GM18508 (cell line): Measurements from ENCODE around the gene SIAH1.
"Not testable (repeated sequence)": the region's sequence is repeated elsewhere in the genome, so short reads cannot be mapped to it uniquely, and the experiment has no call there.

ENCODE experiments used
- ATAC-seq: cut with Tn5 transposase; IDR thresholded peaks from one replicate; pipeline ENCODE4 v1.9.1; 2021; ENCODE audit warnings: moderate number of reproducible peaks; ENCODE audit not compliant: insufficient read depth, unreplicated experiment

Gene SIAH1

DNA sequence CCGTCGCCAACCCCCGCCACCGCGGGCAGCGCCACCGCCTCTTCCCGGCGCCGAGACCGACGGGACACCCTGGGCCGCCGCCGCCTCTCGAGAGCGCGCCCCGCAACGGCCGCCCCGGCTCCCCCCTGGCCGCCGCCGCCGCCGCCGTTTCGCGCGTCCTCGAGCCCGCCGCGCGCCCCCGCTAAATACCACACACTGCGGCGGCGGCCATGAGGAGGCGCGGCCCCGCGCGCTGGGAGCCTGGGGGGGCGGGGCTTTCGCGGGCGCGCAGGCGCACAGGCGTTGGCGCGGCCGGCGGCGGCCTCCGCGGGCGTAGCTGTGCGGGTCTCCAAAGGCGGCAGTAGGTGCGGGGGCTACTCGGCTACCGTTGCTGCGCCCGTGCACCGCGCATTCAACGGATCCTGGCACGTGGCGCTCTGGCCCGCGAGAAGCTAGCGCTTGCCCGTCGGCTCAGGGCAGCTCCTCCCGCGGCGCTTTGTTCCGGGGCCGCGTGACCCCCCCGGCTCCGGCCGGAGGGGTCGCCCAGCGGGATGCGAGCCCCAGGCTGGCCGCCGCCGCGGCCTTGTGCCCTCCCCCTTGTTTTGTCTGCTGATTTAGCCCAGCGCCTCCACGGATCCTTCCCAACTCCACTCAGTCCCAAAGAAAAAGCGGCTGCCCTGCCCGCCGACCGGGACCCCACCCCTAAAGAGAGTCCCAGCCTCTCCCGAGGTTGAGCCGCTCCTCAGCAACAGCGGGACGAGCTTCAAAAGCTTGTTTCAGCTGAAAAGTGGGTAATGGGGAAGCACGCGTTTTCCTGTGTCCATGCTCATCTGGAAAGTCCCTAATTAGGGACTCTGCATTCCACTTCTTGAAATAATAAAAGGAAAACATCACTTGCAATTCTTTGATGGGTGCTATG, at the start of gene SIAH1:
Gene SIAH1, minus strand, starts transcription at position 161 of the 898 bp plus-strand sequence. CDS start 22,985 bp downstream, outside the sequence.
- peak; percentile 32 for ATAC-seq

DNA sequence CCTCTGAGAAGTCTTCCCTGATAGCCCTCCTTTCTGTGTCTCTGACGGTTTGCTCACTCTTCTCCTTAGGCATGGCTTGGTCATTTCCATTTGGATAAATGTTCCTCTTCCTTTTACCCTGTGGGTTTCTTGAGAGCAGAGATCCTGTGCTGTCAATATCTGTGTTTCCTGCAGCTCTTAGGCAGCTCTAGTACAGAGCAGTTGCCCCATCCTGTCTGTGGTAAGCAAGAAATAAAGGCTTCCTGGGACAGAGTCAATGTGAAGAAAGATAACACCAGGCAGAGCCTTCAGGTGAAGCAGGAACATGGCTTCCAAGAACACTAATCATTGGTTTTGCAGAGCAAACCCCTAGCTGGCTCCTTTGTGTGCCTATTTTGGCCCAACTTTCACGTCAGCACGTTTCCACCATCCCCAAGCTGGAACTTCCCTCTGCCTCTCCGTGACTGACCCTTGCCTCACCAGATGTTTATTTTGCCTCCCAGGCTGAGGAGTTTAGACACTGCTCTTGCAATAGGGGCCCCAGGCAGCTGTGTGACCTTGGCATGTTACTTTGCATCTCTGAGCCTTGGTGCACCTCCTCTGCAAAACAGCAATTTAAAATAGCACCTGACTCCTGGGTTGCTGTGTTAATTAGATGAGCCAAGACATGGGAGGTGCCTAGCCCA, 49.6 kb upstream of the SIAH1 start:
- ATAC-seq = no peak

DNA sequence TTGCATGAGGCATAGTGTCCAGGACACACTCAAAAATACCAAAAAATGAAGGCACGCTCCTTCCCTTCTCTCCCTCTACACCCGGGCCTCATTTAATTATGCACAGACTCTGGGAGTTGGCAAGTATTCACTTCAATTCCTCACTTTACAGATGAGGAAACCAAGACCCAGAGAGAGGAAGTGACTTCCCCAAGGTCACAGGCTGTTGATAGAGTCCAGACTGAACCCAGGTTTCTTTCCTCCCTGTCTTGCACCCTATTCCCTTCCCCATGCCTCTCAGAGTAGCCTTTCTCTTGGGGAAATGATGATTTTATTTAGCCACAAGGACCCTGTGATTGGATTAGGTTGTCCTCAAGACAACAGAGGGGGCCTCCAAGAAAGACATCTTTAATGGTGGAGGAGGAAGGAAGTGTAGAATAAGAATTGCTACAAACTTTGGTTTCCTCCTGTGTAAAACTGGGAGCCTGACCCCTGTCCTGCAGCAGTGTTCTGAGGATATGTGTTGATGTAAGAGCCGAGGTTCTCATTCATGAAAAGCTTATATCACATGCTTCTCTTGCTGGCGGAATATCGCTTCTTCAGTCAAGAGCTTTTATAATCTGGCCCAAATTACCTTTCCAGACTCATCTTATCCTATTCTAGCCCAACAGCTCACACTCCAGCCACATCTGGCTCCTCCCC, 48.8 kb upstream of the SIAH1 start:
- no peak for ATAC-seq

DNA sequence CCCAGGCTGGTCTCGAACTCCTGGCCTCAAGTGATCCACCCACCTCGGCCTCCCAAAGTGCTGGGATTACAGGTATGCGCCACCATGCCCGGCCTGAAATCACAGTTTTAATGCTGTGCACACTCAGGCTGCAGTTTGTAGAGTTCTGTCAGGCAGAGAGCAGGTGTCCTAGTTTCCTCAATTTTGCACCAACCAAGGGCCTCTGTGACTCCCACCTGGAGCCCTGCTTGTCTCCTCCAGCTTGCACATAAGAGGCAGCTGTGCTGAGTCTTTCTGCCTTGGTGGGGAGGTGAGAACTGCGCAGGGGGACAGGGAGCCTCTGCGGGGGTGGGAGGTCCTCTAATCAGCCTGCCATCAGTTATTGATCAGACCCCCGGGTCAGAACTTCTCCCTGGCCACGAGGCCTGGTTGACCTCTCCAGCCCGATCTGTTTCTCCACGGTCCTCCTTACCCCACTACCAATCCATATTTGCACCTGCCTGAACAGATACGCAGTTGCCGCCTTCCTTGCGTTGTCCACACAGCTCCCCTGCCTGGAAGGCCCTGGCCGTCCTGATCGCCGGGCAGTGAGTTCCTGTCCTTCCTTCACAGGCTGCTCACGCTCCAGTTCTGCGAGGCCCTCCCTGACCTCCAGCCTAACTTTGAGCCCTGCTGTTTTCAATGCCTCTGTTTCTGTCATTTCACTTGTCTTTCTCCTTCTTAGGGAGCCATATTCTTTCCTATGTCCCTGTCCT, 48.1 kb upstream of the SIAH1 start:
- no peak for ATAC-seq

DNA sequence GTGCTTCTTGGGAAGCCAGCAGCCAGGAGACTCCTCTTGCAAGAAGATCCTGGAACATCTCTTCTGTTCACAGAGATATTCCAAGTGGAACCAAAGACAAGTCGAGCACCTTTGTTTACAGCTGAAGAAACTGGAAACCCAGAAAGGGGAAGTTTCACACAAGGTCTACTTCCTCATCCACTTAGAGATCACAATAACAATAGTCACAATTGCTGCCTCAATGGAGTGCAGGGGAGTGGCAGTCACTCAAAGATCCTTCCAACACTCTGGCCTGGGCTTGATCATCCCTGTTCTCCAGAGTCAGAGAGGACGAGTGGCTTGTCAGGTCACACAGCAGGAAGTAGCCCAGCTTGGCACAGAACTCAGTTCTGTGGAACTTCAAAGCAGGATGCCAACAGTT, 46.9 kb upstream of the SIAH1 start:
- ATAC-seq = no peak

DNA sequence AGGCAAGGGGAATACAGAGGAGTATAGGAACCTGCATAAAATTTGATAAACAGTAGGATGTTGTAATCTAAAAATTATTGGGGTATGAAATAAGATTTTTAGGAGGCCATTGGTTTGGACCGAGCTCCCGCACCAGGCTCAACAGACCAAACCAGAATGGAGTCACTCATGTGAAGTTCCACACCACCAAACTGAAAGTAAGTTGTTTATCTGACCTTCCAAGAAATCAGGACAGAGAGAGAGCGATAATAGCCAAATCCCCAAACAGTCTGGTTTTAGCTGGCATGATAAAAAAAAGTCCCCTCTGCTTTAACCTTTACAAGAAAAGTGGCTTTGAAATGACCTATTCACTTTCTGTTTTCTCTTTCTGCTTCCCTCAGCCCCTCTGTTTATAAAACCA, 45.7 kb upstream of the SIAH1 start:
- ATAC-seq = no peak

- ATAC-seq = no peak
These were observed 41.3 kb upstream of the SIAH1 start for GRCh38 chr16:48426244-48427141.

- no peak for ATAC-seq
These were observed 37.3 kb upstream of the SIAH1 start for GRCh38 chr16:48422537-48422936.

DNA sequence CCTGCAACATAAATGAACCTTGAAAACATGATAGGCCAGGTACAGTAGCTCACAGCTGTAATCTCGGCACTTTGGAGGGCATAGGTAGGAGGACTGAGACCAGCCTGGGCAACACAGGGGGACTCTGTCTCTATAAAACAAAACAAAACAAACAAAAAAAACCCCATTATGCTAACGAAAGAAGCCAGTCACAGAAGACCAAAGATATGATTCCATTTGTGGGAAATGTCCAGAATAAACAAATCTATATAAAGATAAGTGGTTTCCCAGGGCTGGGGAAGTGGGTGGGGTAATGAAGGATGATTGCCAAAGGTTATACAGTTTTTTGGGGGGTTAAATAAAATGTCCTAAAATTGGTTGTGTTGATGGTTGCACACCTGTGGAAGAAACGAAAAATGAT, 36.5 kb upstream of the SIAH1 start:
- no peak for ATAC-seq

DNA sequence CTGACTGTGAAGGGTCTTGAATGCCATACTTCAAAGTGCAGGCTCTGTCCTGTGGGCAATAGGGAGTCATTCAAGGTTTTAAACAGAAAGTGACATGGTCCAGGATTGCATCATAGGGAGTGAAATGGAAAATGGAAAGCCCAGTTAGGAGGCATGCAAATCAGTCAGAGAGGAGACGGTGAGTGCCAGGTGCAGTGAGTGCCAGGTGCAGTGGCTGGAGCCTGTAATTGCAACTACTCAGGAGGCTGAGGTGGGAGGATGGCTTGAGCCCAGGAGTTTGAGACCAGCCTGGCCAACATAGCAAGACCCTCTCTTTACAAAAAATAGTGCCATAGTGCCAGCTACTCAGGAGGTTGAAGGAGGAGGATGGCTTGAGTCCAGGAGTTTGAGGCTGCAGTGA, 35.2 kb upstream of the SIAH1 start:
- no peak for ATAC-seq

GRCh38 chr16:48416617-48417016, 31.4 kb upstream of the SIAH1 start:
- ATAC-seq = not testable (repeated sequence)

DNA sequence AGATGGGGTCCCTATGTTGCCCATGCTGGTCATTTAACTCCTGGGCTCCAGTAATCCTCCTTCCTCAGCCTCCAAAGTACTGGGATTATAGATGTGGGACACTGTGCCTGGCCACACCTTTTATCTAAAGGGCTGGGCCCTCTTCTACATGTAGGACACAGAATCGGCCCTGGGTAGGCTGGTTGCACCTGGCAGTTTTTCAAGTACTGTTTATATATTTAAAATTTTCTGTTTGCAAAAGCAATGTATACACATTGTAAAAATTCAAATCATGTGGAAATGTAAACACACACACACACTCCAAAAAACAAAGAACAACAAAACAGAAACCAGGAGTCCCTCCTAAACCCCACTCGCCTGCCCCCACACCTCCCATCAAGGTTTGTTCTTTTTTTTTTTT, 28.1 kb upstream of the SIAH1 start:
- no peak for ATAC-seq

DNA sequence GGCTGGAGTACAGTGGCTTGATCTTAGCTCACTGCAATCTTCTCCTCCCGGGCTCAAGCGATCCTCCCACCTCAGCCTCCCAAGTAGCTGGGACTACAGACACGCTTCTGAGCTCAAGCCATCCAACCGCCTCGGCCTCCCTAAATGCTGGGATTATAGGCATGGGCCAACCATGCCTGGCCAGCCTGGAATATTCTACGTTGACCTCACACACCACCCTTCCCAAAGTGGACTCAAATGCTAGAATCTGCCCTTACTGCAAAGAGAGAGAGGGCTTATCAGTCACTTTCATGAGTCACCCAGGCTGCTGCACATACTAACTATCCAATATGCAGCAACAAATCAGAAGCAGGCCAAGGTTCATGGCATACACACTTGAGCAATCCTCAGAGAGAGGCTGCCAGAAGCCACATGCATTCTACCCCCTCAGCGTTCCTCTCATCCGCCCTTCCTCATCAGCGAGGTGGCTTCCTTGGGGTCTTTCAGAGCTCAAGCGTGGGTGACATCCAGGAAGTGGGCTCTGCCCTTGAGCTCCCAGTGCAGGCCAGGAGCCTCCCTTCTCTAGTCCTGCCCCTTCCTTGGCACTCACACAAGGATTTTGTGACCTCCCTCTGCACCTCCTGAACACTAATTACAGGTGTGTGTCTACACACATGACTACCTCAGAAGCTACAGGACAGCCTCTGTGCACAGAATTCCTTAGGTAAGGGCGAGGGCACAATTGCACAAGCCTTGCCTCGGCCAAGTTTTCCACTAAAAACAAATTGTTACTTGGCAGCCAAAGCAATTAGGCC, 24.8 kb upstream of the SIAH1 start:
- no peak for ATAC-seq

DNA sequence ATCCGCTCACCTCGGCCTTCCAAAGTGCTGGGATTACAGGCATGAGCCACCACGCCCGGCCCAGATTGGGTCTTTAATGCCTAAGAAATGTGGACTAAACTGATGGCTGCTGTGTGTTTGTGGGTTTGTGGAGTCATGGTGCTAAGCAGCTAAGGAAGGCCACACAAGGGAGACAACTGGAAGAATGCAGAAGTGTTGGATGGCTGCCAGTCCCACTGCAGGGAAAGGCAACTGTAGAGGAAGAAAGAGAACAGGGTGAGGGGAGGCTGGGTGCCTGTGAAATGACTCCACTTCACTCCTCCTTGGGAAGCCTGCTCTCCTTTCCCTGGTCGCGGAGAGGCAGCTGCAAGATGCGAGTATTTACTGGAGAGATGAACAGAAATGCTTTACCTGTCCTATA, 23.5 kb upstream of the SIAH1 start:
- ATAC-seq = no peak

DNA sequence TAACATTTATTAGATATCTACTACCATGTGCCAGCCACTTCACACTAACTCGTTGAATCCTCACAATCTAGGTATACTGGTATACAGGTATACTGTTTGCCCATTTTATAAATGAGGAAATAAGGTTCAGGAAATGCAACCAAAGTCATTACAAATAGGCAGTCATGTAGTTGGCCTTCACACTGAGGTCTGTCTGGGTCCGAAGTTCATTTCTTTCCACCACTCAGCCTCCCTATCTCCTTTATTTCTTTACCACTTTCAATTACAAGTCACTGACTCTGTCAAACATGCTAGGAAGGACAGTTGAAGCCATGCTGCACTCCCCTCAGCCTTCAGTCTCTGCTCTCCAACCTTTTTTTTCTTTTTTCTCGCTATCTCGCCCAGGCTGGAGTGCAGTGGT, 20.7 kb upstream of the SIAH1 start:
- ATAC-seq = no peak

- no peak for ATAC-seq
These were observed 19.9 kb upstream of the SIAH1 start for GRCh38 chr16:48405153-48405552.

- ATAC-seq = not testable (repeated sequence)
These were observed 17.3 kb upstream of the SIAH1 start for GRCh38 chr16:48402547-48402946.

DNA sequence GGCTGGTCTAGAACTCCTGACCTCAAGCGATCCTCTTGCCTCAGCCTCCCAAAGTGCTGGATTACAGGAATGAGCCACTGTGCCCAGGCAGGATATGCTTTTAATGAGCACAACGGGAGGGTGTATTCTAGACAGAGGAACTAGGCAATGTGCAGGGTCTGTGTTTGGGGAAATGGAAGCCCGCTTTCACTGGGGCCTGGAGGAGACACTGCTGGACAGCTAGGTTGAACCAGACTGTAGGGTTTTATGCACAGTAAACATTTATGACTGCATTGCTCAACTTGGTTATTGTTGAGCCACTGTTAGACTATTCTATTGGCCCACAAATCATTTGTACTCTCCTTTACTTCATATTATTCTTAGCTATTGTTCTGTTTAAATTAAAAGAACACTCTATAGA, 10.2 kb upstream of the SIAH1 start:
- no peak for ATAC-seq

DNA sequence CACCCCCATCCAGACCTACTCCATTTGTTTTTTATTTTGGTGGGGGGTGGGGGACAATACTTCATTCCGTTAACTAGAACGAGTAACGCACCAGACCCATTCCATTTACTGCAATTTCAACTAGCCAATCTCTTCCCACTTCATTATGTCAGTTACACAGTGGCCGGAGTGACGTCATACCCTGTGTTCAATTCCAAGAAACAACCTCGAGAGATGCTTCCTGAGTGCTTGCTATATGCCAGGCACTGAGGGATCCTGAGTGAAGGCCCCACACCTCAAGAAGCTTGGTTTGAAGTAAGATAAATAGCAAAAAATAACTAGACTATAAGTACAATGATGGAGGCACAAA, 9.1 kb upstream of the SIAH1 start:
- no peak for ATAC-seq
